Measurements from ENCODE around the gene HEMGN. TPM values are rescaled to one million over a fixed set of nuclear protein-coding genes. Genes with fewer than 3 reads are reported as not detected.

The HEMGN gene
- total and polyA plus RNA-seq, 4 donors = 0.93 TPM; not detected in 3

Other genes starting within 250 kb of the HEMGN start
- gene XPA, start 240.8 kb downstream of the HEMGN start, total RNA-seq = 10 to 100 TPM; 15.3 to 23.4 TPM
- 10 to 100 TPM; 25.2 to 33.1 TPM for gene XPA, start 240.8 kb downstream of the HEMGN start, polyA plus RNA-seq
- not detected for gene FOXE1, start 84.9 kb downstream of the HEMGN start, total RNA-seq
- not detected for gene FOXE1, start 84.9 kb downstream of the HEMGN start, polyA plus RNA-seq
- 10 to 100 TPM in 1 of 2 donors, 1 to 10 TPM in 1; 9.6 to 10.7 TPM for gene TRMO, start 15.7 kb downstream of the HEMGN start, total RNA-seq
- 1 to 10 TPM; 5.5 to 7.5 TPM for gene TRMO, start 15.7 kb downstream of the HEMGN start, polyA plus RNA-seq
- gene ANP32B, start 45.2 kb upstream of the HEMGN start, total RNA-seq = 100 to 1,000 TPM in 1 of 2 donors, 10 to 100 TPM in 1; 98.6 to 111 TPM
- gene ANP32B, start 45.2 kb upstream of the HEMGN start, polyA plus RNA-seq = 100 to 1,000 TPM; 132 to 350 TPM
- 10 to 100 TPM; 40.8 to 47.3 TPM for gene NANS, start 118.6 kb upstream of the HEMGN start, total RNA-seq
- gene NANS, start 118.6 kb upstream of the HEMGN start, polyA plus RNA-seq = 10 to 100 TPM; 39.2 to 57.1 TPM
- gene TRIM14, start 181.1 kb upstream of the HEMGN start, total RNA-seq = 10 to 100 TPM in 1 of 2 donors, 1 to 10 TPM in 1; 8.5 to 17.6 TPM
- 1 to 10 TPM; 1.5 to 5.6 TPM for gene TRIM14, start 181.1 kb upstream of the HEMGN start, polyA plus RNA-seq